IMR-90 (cell line): Measurements from ENCODE around the gene VOPP1. TPM values are rescaled to one million over a fixed set of nuclear protein-coding genes. Genes with fewer than 3 reads are reported as not detected.
A peak's percentile ranks its signal among the peaks of the same experiment; 100 is the strongest.

Source experiments
- ATAC-seq: fragments of 200-7000 bp; cut with Tn5 transposase; 2 replicates; pipeline ENCODE4 v1.9.1; 2020; ENCODE audit warnings: low read depth, mild to moderate bottlenecking, moderate library complexity
- BruUV-seq: library from RNA; stranded (reverse); fragments of 400-500 nt; replicated peaks from 2 replicates; lab custom pipeline; 2021; lab: Mats Ljungman, UMichigan
- CTCF ChIA-PET: fragments of 300-600 bp; formaldehyde crosslinking; extraction: SDS; loops from one replicate; lab custom pipeline; 2021; ENCODE audit warnings: antibody characterized with exemption; lab: Yijun Ruan, JAX
- POLR2A ChIA-PET: fragments of 300-600 bp; sonication (Branson Sonifier 250); formaldehyde crosslinking; loops from one replicate; lab custom pipeline; 2022; ENCODE audit warnings: antibody characterized with exemption; ENCODE audit not compliant: unreplicated experiment; lab: Charles Lee
- DNase-seq: peaks from one replicate; pipeline ENCODE4 v3.0.0; 2013
- H2AFZ ChIP-seq: replicated peaks from 2 replicates; pipeline ENCODE3; 2013; ENCODE audit warnings: low read length, mild to moderate bottlenecking; ENCODE audit not compliant: poor library complexity
- H2AK5ac ChIP-seq: 2 replicates; pipeline ENCODE4 v1.6.1; 2013; ENCODE audit warnings: low read depth, low read length, inconsistent platforms
- H2AK9ac ChIP-seq: replicated peaks from 2 replicates; pipeline ENCODE3; 2013; ENCODE audit warnings: mild to moderate bottlenecking, low read depth, low read length, moderate library complexity; ENCODE audit not compliant: poor library complexity
- H2BK120ac ChIP-seq: 2 replicates; pipeline ENCODE4 v1.6.1; 2013; ENCODE audit warnings: low read depth, low read length, inconsistent platforms
- H2BK15ac ChIP-seq: 3 replicates; pipeline ENCODE4 v1.6.1; 2013; ENCODE audit warnings: low read depth, low read length, inconsistent platforms
- H2BK20ac ChIP-seq: 2 replicates; pipeline ENCODE4 v1.6.1; 2013; ENCODE audit warnings: low read depth, mild to moderate bottlenecking, inconsistent platforms, low read length, moderate library complexity
- H2BK5ac ChIP-seq: 2 replicates; pipeline ENCODE4 v1.6.1; 2013; ENCODE audit warnings: mild to moderate bottlenecking, low read depth, low read length, inconsistent platforms; ENCODE audit not compliant: poor library complexity, severe bottlenecking
- H3K14ac ChIP-seq: replicated peaks from 2 replicates; pipeline ENCODE4 v1.6.1; 2013; ENCODE audit warnings: low read depth, low read length, inconsistent platforms
- H3K18ac ChIP-seq: 2 replicates; pipeline ENCODE4 v1.6.1; 2013; ENCODE audit warnings: low read depth, low read length, control low read depth
- H3K23ac ChIP-seq: 2 replicates; pipeline ENCODE4 v1.6.1; 2013; ENCODE audit warnings: low read depth, low read length, inconsistent platforms
- H3K27ac ChIP-seq: 2 replicates; pipeline ENCODE4 v1.5.1; 2013; ENCODE audit warnings: mild to moderate bottlenecking, control low read depth, low read length; ENCODE audit not compliant: insufficient read depth
- H3K27me3 ChIP-seq: 2 replicates; pipeline ENCODE4 v1.6.1; 2013; ENCODE audit warnings: low read length; ENCODE audit not compliant: control insufficient read depth, insufficient read depth
- H3K36me3 ChIP-seq: 2 replicates; pipeline ENCODE4 v1.6.1; 2013; ENCODE audit warnings: low read length, mixed read lengths; ENCODE audit not compliant: control insufficient read depth, insufficient read depth
- H3K4ac ChIP-seq: 2 replicates; pipeline ENCODE4 v1.6.1; 2013; ENCODE audit warnings: low read depth, low read length, inconsistent platforms
- H3K4me1 ChIP-seq: 2 replicates; pipeline ENCODE4 v1.6.1; 2013; ENCODE audit warnings: low read length, mixed read lengths; ENCODE audit not compliant: control insufficient read depth, insufficient read depth
- H3K4me2 ChIP-seq: 2 replicates; pipeline ENCODE4 v1.6.1; 2013; ENCODE audit warnings: low read depth, mild to moderate bottlenecking, control low read depth, low read length, moderate library complexity
- H3K4me3 ChIP-seq: 2 replicates; pipeline ENCODE4 v1.5.1; 2013; ENCODE audit warnings: low read depth, mild to moderate bottlenecking, control low read depth, low read length, moderate library complexity; ENCODE audit not compliant: insufficient read depth
- H3K56ac ChIP-seq: 2 replicates; pipeline ENCODE4 v1.6.1; 2013; ENCODE audit warnings: low read length, inconsistent platforms; ENCODE audit not compliant: insufficient read depth; ENCODE audit errors: extremely low read depth
- H3K79me1 ChIP-seq, 2 experiments: 2 replicates each; pipeline ENCODE4 v1.6.1; 2013; ENCODE audit warnings: low read length in 2 of 2, inconsistent platforms in 1 of 2, low read depth in 1 of 2
- H3K9ac ChIP-seq: 2 replicates; pipeline ENCODE4 v1.6.1; 2013; ENCODE audit warnings: low read depth, low read length, control low read depth
- H3K9me1 ChIP-seq: 2 replicates; pipeline ENCODE4 v1.6.1; 2013; ENCODE audit warnings: low read length, inconsistent platforms; ENCODE audit not compliant: insufficient read depth
- H3K9me3 ChIP-seq: 2 replicates; pipeline ENCODE4 v1.6.1; 2013; ENCODE audit warnings: low read length; ENCODE audit not compliant: control insufficient read depth, insufficient read depth
- H4K20me1 ChIP-seq: 2 replicates; pipeline ENCODE4 v1.6.1; 2013; ENCODE audit warnings: low read length, inconsistent platforms; ENCODE audit not compliant: insufficient read depth
- H4K5ac ChIP-seq: 2 replicates; pipeline ENCODE4 v1.6.1; 2013; ENCODE audit warnings: mild to moderate bottlenecking, low read depth, low read length, control low read depth
- H4K8ac ChIP-seq, 2 experiments: 2 replicates each; pipeline ENCODE4 v1.6.1; 2013; ENCODE audit warnings: low read depth in 2 of 2, low read length in 2 of 2, control low read depth in 1 of 2, inconsistent platforms in 1 of 2
- H4K91ac ChIP-seq: 2 replicates; pipeline ENCODE4 v1.6.1; 2013; ENCODE audit warnings: low read depth, low read length, inconsistent platforms; ENCODE audit not compliant: insufficient read depth
- BHLHE40 ChIP-seq: fragments of 150-350 bp; IDR thresholded peaks from 2 replicates; pipeline ENCODE4 v1.6.1; 2016; ENCODE audit warnings: mild to moderate bottlenecking, low read depth, low read length
- CEBPB ChIP-seq: IDR thresholded peaks from 2 replicates; pipeline ENCODE4 v1.6.1; 2012; ENCODE audit warnings: low read depth, low read length, improper control_type of control experiment
- CHD1 ChIP-seq: IDR thresholded peaks from 2 replicates; pipeline ENCODE4 v1.6.1; 2012; ENCODE audit warnings: low read depth, low read length, improper control_type of control experiment
- MAFK ChIP-seq: IDR thresholded peaks from 2 replicates; pipeline ENCODE4 v1.6.1; 2012; ENCODE audit warnings: low read depth, low read length, improper control_type of control experiment
- MAZ ChIP-seq: IDR thresholded peaks from 2 replicates; pipeline ENCODE4 v1.6.1; 2012; ENCODE audit warnings: low read depth, mild to moderate bottlenecking, low read length, improper control_type of control experiment, moderate library complexity, borderline replicate concordance
- MXI1 ChIP-seq: IDR thresholded peaks from 2 replicates; pipeline ENCODE4 v1.6.1; 2012; ENCODE audit warnings: low read depth, mild to moderate bottlenecking, low read length, moderate library complexity, borderline replicate concordance
- POLR2A ChIP-seq: IDR thresholded peaks from 2 replicates; pipeline ENCODE4 v1.6.1; 2012; ENCODE audit warnings: mild to moderate bottlenecking, low read depth, low read length
- RAD21 ChIP-seq: IDR thresholded peaks from 2 replicates; pipeline ENCODE4 v1.6.1; 2012; ENCODE audit warnings: low read length, improper control_type of control experiment
- RCOR1 ChIP-seq: IDR thresholded peaks from 2 replicates; pipeline ENCODE4 v1.6.1; 2012; ENCODE audit warnings: mild to moderate bottlenecking, low read length, improper control_type of control experiment; ENCODE audit not compliant: insufficient replicate concordance
- RFX5 ChIP-seq: IDR thresholded peaks from 2 replicates; pipeline ENCODE4 v1.8.0; 2012; ENCODE audit warnings: low read depth, mild to moderate bottlenecking, low read length, moderate library complexity
- SMC3 ChIP-seq: fragments of 150-350 bp; IDR thresholded peaks from 2 replicates; pipeline ENCODE4 v1.6.1; 2016; ENCODE audit warnings: low read depth, mild to moderate bottlenecking, antibody characterized with exemption, low read length, moderate library complexity
- WGBS, 2 experiments: methylation state at CpG; one replicate each; pipeline versions ENCODE4 v1.1.5 to v1.1.7; 2013; ENCODE audit warnings: missing lambda C conversion rate in 2 of 2; ENCODE audit not compliant: insufficient read length in 1 of 2; ENCODE audit errors: extremely low coverage in 2 of 2; 5-methylcytosine and 5-hydroxymethylcytosine counted together
- dilution Hi-C: fragments of 300-500 bp; cut with HindIII; formaldehyde crosslinking; loops from one replicate; pipeline ENCODE4 v1.14.3; 2018; ENCODE audit warnings: low sequenced_read_pairs; ENCODE audit not compliant: unreplicated experiment
- in situ Hi-C: fragments of 300-500 bp; cut with MboI; formaldehyde crosslinking; loops from 3 replicates; pipeline ENCODE4 v1.14.3; 2019; ENCODE audit warnings: low sequenced_read_pairs, inconsistent platforms, mixed read lengths
- intact Hi-C: fragments of 100-400 bp; cut with micrococcal nuclease; formaldehyde crosslinking; loops from 2 replicates; pipeline ENCODE4 v1.10.0; 2022
- polyA plus RNA-seq, 3 experiments: library from polyadenylated mRNA; depleted of rRNA; stranded (reverse); fragments of >200 nt; gene quantifications; 2 replicates each; pipeline ENCODE4 v1.2.3, GENCODE V29; 2012; ENCODE audit warnings: low replicate concordance in 1 of 3
- total RNA-seq: library from RNA; depleted of rRNA; stranded (reverse); fragments of >200 nt; gene quantifications from 2 replicates; pipeline ENCODE4 v1.2.3, GENCODE V29; 2012
- TF ChIP-seq, protein P1 (sequence below): fragments of 150-350 bp; IDR thresholded peaks from 2 replicates; pipeline ENCODE4 v1.6.1; 2017; ENCODE audit warnings: mild to moderate bottlenecking, antibody characterized with exemption, low read length, low read depth

Gene VOPP1
- total and polyA plus RNA-seq, 2 of the 4 experiments (the other 2 are of a cell fraction): 60.2 to 94.5 TPM

DNA sequence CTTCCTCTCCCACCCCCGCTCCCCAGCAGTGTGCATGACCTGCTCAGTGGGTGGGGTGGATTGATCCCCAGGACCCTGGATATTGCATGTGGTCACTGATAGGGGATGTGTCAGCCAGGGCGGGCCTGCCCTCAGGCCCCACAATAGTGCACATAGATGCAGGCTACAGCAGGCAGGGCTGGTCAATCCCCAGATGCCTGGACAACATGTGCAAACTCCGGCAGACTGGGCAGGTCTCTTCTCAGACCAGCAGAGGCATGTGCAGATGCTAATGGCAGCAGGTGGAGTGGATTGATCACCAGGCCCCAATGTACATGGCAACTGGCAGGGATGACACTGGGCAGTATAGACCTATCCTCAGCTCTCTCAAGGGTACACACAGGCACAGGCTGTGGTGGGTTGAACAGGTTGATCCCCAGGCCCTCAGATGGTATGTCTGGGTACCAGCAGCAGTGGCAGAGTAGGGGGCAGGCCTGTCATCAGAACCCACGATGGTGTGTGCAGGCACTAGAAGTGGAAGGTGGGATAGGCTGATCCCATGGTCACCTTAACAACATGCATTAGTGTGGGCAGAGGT is 108.5 kb downstream of the VOPP1 start:
- Histone ChIP-seq H2AK5ac (no peak overlapping the region), H3K14ac (no peak overlapping the region), H3K56ac (no peak overlapping the region), H3K4me2 (no peak overlapping the region), H2BK120ac (no peak overlapping the region), H2BK20ac (no peak overlapping the region), H3K9ac (no peak overlapping the region), H2AFZ (peak overlapping the region; percentile 13), H3K79me1 (peaks cover 4 to 9% of the 10 kb centered on the region in 2 experiments; a peak in 1 of 4 replicates), H3K9me1 (peaks cover 4% of the 10 kb centered on the region; the same call in 1 of the 2 replicates), H3K9me3 (no peaks in the 10 kb centered on the region), H4K8ac (no peak overlapping the region), H3K4ac (no peak overlapping the region), H4K20me1 (peaks cover 3% of the 10 kb centered on the region; the same call in 1 of the 2 replicates), H4K5ac (no peak overlapping the region), H3K18ac (no peak overlapping the region), H3K27ac (no peak overlapping the region), H3K27me3 (no peaks in the 10 kb centered on the region), H2BK5ac (no peak overlapping the region), H3K23ac (no peak overlapping the region), H3K4me1 (peaks cover 4% of the 10 kb centered on the region; the same call in 1 of the 2 replicates), H2AK9ac (no peak overlapping the region), H2BK15ac (no peak overlapping the region), H3K36me3 (peaks cover 17% of the 10 kb centered on the region), H4K91ac (no peak overlapping the region), H3K4me3 (no peak overlapping the region)
- DNase-seq: no peak
- WGBS, 2 experiments: no CpG with 5 or more reads among the region's 4 CpGs
- TF ChIP-seq BHLHE40: no peak
- TF ChIP-seq, protein P1, sequence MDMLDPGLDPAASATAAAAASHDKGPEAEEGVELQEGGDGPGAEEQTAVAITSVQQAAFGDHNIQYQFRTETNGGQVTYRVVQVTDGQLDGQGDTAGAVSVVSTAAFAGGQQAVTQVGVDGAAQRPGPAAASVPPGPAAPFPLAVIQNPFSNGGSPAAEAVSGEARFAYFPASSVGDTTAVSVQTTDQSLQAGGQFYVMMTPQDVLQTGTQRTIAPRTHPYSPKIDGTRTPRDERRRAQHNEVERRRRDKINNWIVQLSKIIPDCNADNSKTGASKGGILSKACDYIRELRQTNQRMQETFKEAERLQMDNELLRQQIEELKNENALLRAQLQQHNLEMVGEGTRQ: no peak
- no peak for TF ChIP-seq MXI1
- no peak for TF ChIP-seq SMC3
- TF ChIP-seq MAFK: no peak
- no peak for TF ChIP-seq POLR2A
- TF ChIP-seq MAZ: no peak
- TF ChIP-seq RCOR1: no peak
- no peak for TF ChIP-seq CEBPB
- no peak for TF ChIP-seq CHD1
- TF ChIP-seq RFX5: no peak
- no peak for TF ChIP-seq RAD21
- dilution Hi-C loops: no loop called here
- no TSS peak for BruUV-seq
- POLR2A ChIA-PET: no interaction called here
- CTCF ChIA-PET: no interaction called here
- intact Hi-C loops: no loop called here
- in situ Hi-C loops: no loop called here
- ATAC-seq: no peak
